Lower leg skin (tissue), 4 donors: Measurements from ENCODE around the gene LZTFL1. TPM values are rescaled to one million over a fixed set of nuclear protein-coding genes. Genes with fewer than 3 reads are reported as not detected.
"Not testable (repeated sequence)": the region's sequence is repeated elsewhere in the genome, so short reads cannot be mapped to it uniquely, and the experiment has no call there.

Source experiments
- DNase-seq, 2 donors: peaks; one replicate each; pipeline ENCODE4 v3.0.0-alpha.2; 2019; ENCODE audit warnings: low spot score in 2 of 2
- H3K4me3 ChIP-seq: fragments of 200-600 bp; sonication (generic); 2 replicates; pipeline ENCODE4 v1.5.1; 2017; ENCODE audit warnings: mild to moderate bottlenecking, low read depth; ENCODE audit not compliant: poor library complexity, severe bottlenecking
- POLR2A ChIP-seq, 2 donors: fragments of 450-650 bp; IDR thresholded peaks; one replicate each; pipeline ENCODE4 v1.6.1; 2016 to 2017; ENCODE audit warnings: antibody characterized with exemption in 2 of 2, mild to moderate bottlenecking in 1 of 2, moderate library complexity in 1 of 2
- WGBS, 2 donors: methylation state at CpG; one replicate each; pipeline ENCODE4 v1.1.5; 2018; 5-methylcytosine and 5-hydroxymethylcytosine counted together
- intact Hi-C: fragments of 100-400 bp; cut with DNase I; formaldehyde crosslinking; loops from one replicate; pipeline ENCODE4 v1.15.0; 2023; ENCODE audit warnings: low total_unique reads
- total RNA-seq, 4 donors: library from RNA; depleted of rRNA; stranded (reverse); fragments of >200 nt; gene quantifications; one replicate each; pipeline ENCODE4 v1.1.0, GENCODE V29; 2016
- TF ChIP-seq, protein P1 (sequence below), 3 donors: fragments of 450-650 bp; IDR thresholded peaks; one replicate each; pipeline ENCODE4 v1.5.1; 2016; ENCODE audit warnings: antibody characterized with exemption in 3 of 3, mild to moderate bottlenecking in 3 of 3, moderate library complexity in 2 of 3

LZTFL1 gene
- total RNA-seq, 4 donors from 2014 or later, result 15.2 to 24.1 (median 18.5) TPM

DNA sequence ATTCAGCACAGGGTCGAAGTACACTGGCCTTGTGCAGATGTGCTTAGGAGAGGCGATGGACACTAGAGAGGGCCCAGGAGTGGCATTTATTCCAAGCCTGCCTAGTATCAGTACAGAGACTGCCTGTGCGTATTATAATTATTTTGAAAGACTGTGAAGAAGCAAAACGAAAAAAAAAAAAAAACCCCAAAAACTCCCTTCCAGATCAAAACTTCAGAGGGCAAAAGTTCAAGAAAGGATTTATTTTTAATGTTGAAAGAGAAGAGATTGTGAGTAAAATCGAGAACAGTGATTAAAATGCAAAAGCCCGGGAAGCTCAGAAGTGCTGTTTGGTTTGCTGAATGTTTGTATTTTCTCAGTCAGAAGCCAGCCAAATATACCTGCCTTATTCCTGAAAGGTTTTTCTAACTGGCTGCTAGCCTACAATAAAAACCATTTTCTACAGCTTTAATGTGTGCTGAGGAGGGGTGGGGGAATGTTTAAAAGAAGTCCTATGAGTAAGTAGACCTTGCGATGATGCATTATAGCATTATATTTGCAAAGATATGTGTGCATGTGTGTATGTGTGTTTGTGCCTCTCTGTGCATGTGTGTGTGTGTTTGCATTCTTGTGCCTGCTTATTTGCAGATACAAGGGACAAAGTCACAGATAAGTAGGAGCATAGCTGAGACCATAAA, 19.3 kb upstream of the LZTFL1 start:
- TF ChIP-seq, protein P1, sequence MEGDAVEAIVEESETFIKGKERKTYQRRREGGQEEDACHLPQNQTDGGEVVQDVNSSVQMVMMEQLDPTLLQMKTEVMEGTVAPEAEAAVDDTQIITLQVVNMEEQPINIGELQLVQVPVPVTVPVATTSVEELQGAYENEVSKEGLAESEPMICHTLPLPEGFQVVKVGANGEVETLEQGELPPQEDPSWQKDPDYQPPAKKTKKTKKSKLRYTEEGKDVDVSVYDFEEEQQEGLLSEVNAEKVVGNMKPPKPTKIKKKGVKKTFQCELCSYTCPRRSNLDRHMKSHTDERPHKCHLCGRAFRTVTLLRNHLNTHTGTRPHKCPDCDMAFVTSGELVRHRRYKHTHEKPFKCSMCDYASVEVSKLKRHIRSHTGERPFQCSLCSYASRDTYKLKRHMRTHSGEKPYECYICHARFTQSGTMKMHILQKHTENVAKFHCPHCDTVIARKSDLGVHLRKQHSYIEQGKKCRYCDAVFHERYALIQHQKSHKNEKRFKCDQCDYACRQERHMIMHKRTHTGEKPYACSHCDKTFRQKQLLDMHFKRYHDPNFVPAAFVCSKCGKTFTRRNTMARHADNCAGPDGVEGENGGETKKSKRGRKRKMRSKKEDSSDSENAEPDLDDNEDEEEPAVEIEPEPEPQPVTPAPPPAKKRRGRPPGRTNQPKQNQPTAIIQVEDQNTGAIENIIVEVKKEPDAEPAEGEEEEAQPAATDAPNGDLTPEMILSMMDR (IDR thresholded peaks at IDR 0.05), result no peak
- TF ChIP-seq POLR2A (IDR thresholded peaks at IDR 0.05), result no peak
- WGBS, 2 donors, result 59% methylated on average over 7 of the region's 7 CpGs
- intact Hi-C loops, result no loop called here
- no peak overlapping the region for H3K4me3 ChIP-seq
- no peak for DNase-seq

DNA sequence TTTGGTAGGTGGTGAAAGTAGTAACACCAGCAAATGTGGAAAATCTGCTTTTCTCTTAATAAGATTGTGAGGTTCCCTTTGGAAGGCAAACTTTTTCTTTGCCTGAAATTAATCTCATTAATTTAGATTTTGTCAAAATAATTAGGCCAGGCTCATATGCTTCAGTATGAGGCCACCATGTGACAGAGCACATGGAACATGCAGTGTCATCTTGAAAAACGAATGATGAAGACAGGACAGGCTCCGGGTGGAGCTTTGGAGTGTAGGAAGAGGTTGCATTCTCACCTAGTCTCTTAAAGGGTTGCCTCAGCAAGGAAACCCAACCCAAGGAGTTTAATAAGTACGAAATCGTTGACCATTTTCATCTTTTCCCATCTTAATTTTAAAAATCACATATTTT, 18.6 kb upstream of the LZTFL1 start:
- H3K4me3 ChIP-seq, result no peak overlapping the region
- TF ChIP-seq, protein P1 (IDR thresholded peaks at IDR 0.05), result no peak
- TF ChIP-seq POLR2A (IDR thresholded peaks at IDR 0.05), result no peak
- no peak for DNase-seq
- intact Hi-C loops, result no loop called here
- WGBS, 2 donors, result 79 to 81% methylated on average over 4 of the region's 4 CpGs

DNA sequence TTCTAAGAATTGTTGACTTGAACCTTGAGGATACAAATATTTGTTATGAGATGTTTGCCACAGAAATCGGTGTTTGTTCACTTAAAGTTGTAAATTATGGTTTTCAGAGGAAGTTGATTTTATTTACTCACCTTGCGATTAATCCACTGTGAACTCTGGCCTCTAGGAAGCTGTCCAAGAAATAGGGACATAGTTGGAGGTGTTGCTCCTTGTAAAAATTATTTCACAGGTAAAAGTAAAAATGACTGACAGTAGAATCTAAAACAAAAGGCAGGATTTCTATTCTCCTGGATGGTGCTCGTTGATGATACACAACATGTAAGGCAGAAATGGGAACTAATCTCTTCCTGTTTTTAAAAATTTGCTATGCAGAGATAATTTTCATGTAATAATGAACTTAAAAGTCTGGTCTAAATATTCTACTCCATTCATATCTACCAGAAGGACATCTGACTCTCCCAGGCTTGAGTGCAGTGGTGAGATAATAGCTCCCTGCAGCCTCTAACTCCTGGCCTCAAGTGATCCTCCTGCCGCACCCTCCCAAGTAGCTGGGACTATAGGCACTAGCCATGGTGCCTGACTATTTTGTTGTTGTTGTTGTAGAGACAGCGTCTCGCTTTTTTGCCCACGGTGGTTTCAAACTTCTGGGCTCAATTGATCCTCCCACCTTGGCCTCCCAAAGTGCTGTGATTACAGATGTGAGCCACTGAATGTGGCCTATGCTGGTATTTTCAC, 17.1 kb upstream of the LZTFL1 start:
- no peak for DNase-seq
- no peak for TF ChIP-seq POLR2A (IDR thresholded peaks at IDR 0.05)
- TF ChIP-seq, protein P1 (IDR thresholded peaks at IDR 0.05), result no peak
- no peak overlapping the region for H3K4me3 ChIP-seq
- intact Hi-C loops, result no loop called here
- WGBS, 2 donors, result 76 to 84% methylated on average over 7 of the region's 7 CpGs

DNA sequence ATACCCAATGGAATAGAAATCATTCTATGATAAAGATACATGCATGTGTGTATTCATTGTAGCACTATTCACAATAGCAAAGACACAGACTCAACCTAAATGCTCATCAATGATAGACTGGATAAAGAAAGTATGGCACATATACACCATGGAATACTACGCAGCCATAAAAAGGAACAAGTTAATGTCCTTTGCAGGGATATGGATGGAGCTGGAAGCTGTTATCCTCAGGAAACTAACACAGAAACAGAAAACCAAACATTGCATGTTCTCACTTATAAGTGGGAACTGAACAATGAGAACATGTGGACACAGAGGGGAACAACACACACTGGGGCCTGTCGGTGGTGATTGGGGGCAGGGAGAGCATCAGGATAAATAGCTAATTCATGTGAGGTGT, 15.1 kb upstream of the LZTFL1 start:
- DNase-seq, intact Hi-C loops, H3K4me3 ChIP-seq: not testable (repeated sequence)
- 87 to 94% methylated on average over 2 of the region's 2 CpGs for WGBS, 2 donors

DNA sequence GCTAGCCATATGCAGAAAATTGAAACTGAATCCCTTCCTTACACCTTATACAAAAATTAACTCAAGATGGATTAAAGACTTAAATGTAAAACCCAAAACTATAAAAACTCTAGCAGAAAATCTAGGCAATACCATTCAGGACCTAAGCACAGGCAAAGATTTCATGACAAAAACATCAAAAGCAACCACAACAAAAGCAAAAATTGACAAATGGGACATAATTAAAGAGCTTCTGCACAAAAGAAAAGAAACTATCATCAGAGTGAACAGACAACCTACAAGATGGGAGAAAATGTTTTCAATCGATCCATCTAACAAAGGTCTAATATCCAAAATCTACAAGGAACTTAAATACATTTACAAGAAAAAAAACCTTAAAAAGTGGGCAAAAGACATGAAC, 14.4 kb upstream of the LZTFL1 start:
- H3K4me3 ChIP-seq, DNase-seq, intact Hi-C loops: not testable (repeated sequence)
- 92 to 93% methylated on average over 1 of the region's 1 CpG for WGBS, 2 donors

DNA sequence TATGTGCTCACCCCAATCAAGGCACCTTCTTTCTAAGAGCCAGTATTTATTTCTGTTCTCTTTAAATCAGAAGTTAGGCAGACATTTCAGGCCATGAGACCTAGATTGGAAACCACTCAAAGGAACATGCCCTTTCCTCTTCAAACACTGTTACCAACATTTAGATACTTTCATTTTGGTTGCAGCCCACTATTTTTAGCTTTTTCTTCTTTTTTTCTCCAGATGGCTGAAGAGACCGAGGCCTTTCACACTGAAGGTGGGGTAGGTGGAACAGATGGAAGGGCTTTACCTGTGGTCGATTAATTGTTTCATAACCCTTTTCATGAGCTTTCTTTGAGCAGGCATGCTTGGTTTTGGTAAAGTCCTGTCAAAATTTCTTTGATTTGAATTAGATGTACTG, 10.9 kb upstream of the LZTFL1 start:
- DNase-seq, result no peak
- no peak for TF ChIP-seq POLR2A (IDR thresholded peaks at IDR 0.05)
- TF ChIP-seq, protein P1 (IDR thresholded peaks at IDR 0.05), result no peak
- WGBS, 2 donors, result 82 to 86% methylated on average over 2 of the region's 2 CpGs
- intact Hi-C loops, result no loop called here
- no peak overlapping the region for H3K4me3 ChIP-seq
